ENCODE data around the gene ESYT2. TPM values are rescaled to one million over a fixed set of nuclear protein-coding genes. Genes with fewer than 3 reads are reported as not detected.

Gene ESYT2
- total and polyA plus RNA-seq, 2 of the 4 experiments (the other 2 are of a cell fraction), result 26.7 to 69.9 TPM

DNA sequence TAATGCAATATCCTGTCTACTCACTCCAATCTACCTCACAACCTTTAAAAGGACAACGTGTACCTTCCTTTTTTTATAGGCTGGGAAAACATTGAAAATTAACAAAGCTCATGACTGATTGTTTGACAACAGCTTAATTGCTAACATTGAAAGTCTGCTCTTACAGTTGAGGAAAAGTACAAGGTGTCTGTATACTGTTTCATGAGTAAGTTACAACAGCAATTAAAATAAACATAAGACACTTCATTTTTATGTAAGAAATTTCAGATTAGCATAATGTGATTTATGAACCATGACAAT is 96.1 kb downstream of the ESYT2 start:
- dilution Hi-C loops (cut with HindIII; ENCODE audit: low sequenced_read_pairs, unreplicated experiment) (no loop called here), intact Hi-C loops (cut with micrococcal nuclease) (no loop called here), in situ Hi-C loops (cut with MboI; ENCODE audit: low sequenced_read_pairs) (no loop called here)
- Histone ChIP-seq H3K9ac (ENCODE audit: low read depth, low read length) (no peak overlapping the region), H4K91ac (ENCODE audit: insufficient read depth, low read depth, low read length) (no peak overlapping the region), H3K56ac (ENCODE audit: extremely low read depth, insufficient read depth, low read length) (no peak overlapping the region), H2AK9ac (replicated peaks; ENCODE audit: low read depth, low read length, poor library complexity) (no peak overlapping the region), H2BK15ac (ENCODE audit: low read depth, low read length) (no peak overlapping the region), H3K4me3 (ENCODE audit: insufficient read depth, low read depth, low read length) (no peak overlapping the region), H4K8ac (ENCODE audit: low read depth in 2 of 2, low read length in 2 of 2) (no peak overlapping the region), H3K9me1 (ENCODE audit: insufficient read depth, low read length) (peaks cover 10% of the 10 kb centered on the region; the same call in 1 of the 2 replicates), H2BK20ac (ENCODE audit: low read depth, low read length) (no peak overlapping the region), H3K4ac (ENCODE audit: low read depth, low read length) (no peak overlapping the region), H3K23ac (ENCODE audit: low read depth, low read length) (no peak overlapping the region), H3K9me3 (ENCODE audit: control insufficient read depth, insufficient read depth, low read length) (no peaks in the 10 kb centered on the region), H2BK5ac (ENCODE audit: low read depth, low read length, poor library complexity, severe bottlenecking) (no peak overlapping the region), H4K5ac (ENCODE audit: low read depth, low read length) (no peak overlapping the region), H3K27ac (ENCODE audit: insufficient read depth, low read length) (no peak overlapping the region), H2AK5ac (ENCODE audit: low read depth, low read length) (no peak overlapping the region), H3K18ac (ENCODE audit: low read depth, low read length) (no peak overlapping the region), H4K20me1 (ENCODE audit: insufficient read depth, low read length) (no peaks in the 10 kb centered on the region), H3K14ac (replicated peaks; ENCODE audit: low read depth, low read length) (no peak overlapping the region), H3K4me1 (ENCODE audit: control insufficient read depth, insufficient read depth, low read length) (peaks cover 2% of the 10 kb centered on the region; the same call in 1 of the 2 replicates), H3K4me2 (ENCODE audit: low read depth, low read length) (no peak overlapping the region), H2BK120ac (ENCODE audit: low read depth, low read length) (no peak overlapping the region), H2AFZ (replicated peaks; ENCODE audit: low read length, poor library complexity) (no peak overlapping the region), H3K27me3 (ENCODE audit: control insufficient read depth, insufficient read depth, low read length) (no peaks in the 10 kb centered on the region), H3K79me1 (ENCODE audit: low read depth in 1 of 2, low read length in 2 of 2) (peaks cover 0 to 3% of the 10 kb centered on the region in 2 experiments; a peak in 2 of 4 replicates), H3K36me3 (ENCODE audit: control insufficient read depth, insufficient read depth, low read length) (peaks cover 32% of the 10 kb centered on the region)
- ChIA-PET POLR2A (ENCODE audit: unreplicated experiment) (no interaction called here), CTCF (interaction anchor here (0.7 kb wide), 1 partner anchor 152 kb away, joined by 3 read pairs; no protein-coding TSS in a partner anchor)
- DNase-seq (no peak), ATAC-seq (ENCODE audit: low read depth) (no peak)
- no CpG with 5 or more reads among the region's 1 CpG for WGBS, 2 experiments (ENCODE audit: extremely low coverage in 2 of 2, insufficient read length in 1 of 2)
- no peak for TF ChIP-seq CEBPB (IDR thresholded peaks at IDR 0.05; ENCODE audit: low read depth, low read length)
- no peak for TF ChIP-seq MAFK (IDR thresholded peaks at IDR 0.05; ENCODE audit: low read depth, low read length)
- no peak for TF ChIP-seq BHLHE40 (IDR thresholded peaks at IDR 0.05; ENCODE audit: low read depth, low read length)
- TF ChIP-seq, protein P1, sequence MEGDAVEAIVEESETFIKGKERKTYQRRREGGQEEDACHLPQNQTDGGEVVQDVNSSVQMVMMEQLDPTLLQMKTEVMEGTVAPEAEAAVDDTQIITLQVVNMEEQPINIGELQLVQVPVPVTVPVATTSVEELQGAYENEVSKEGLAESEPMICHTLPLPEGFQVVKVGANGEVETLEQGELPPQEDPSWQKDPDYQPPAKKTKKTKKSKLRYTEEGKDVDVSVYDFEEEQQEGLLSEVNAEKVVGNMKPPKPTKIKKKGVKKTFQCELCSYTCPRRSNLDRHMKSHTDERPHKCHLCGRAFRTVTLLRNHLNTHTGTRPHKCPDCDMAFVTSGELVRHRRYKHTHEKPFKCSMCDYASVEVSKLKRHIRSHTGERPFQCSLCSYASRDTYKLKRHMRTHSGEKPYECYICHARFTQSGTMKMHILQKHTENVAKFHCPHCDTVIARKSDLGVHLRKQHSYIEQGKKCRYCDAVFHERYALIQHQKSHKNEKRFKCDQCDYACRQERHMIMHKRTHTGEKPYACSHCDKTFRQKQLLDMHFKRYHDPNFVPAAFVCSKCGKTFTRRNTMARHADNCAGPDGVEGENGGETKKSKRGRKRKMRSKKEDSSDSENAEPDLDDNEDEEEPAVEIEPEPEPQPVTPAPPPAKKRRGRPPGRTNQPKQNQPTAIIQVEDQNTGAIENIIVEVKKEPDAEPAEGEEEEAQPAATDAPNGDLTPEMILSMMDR (conservative IDR thresholded peaks at IDR 0.05; ENCODE audit: low read depth, low read length), result no peak
- no peak for TF ChIP-seq NFE2L2 (IDR thresholded peaks at IDR 0.05; ENCODE audit: low read depth, low read length)
- TF ChIP-seq SMC3 (IDR thresholded peaks at IDR 0.05; ENCODE audit: low read depth, low read length), result no peak
- TF ChIP-seq RFX5 (IDR thresholded peaks at IDR 0.05; ENCODE audit: low read depth, low read length), result no peak
- no peak for TF ChIP-seq RCOR1 (IDR thresholded peaks at IDR 0.05; ENCODE audit: insufficient replicate concordance, low read length)
- TF ChIP-seq, protein P2, sequence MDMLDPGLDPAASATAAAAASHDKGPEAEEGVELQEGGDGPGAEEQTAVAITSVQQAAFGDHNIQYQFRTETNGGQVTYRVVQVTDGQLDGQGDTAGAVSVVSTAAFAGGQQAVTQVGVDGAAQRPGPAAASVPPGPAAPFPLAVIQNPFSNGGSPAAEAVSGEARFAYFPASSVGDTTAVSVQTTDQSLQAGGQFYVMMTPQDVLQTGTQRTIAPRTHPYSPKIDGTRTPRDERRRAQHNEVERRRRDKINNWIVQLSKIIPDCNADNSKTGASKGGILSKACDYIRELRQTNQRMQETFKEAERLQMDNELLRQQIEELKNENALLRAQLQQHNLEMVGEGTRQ (IDR thresholded peaks at IDR 0.05; ENCODE audit: low read depth, low read length), result no peak
- TF ChIP-seq FOS (IDR thresholded peaks at IDR 0.05; ENCODE audit: low read depth, low read length), result no peak
- TF ChIP-seq CHD1 (IDR thresholded peaks at IDR 0.05; ENCODE audit: low read depth, low read length), result no peak
- no TSS peak for BruUV-seq (replicated peaks)
